OCI-LY7 (cell line): ENCODE measurements around the gene CCDC74B.
"Not testable (repeated sequence)": the region's sequence is repeated elsewhere in the genome, so short reads cannot be mapped to it uniquely, and the experiment has no call there.

ENCODE experiments used
- CTCF ChIP-seq: fragments of 200-600 bp; sonication (generic); conservative IDR thresholded peaks from 2 replicates; pipeline ENCODE4 v1.5.1; 2014; ENCODE audit warnings: mild to moderate bottlenecking, antibody characterized with exemption, low read length, moderate library complexity, mixed read lengths
- EZH2phosphoT487 ChIP-seq: fragments of 200-600 bp; sonication (generic); IDR thresholded peaks from 2 replicates; pipeline ENCODE4 v1.6.1; 2018; ENCODE audit warnings: low read depth, borderline replicate concordance, mild to moderate bottlenecking, mixed run types, antibody characterized with exemption, low read length, moderate library complexity, mixed read lengths

GRCh38 chr2:130152136-130152815, 7.4 kb upstream of the CCDC74B start:
- TF ChIP-seq CTCF, EZH2phosphoT487: not testable (repeated sequence)
